NCI-H446 (cell line): ENCODE measurements around the gene FHOD1.
A peak's percentile ranks its signal among the peaks of the same experiment; 100 is the strongest.

Source experiments
- DNase-seq, 2 experiments: peaks; one replicate each; lab custom pipeline; 2025; lab: John Stamatoyannopoulos, UW

The FHOD1 gene

DNA sequence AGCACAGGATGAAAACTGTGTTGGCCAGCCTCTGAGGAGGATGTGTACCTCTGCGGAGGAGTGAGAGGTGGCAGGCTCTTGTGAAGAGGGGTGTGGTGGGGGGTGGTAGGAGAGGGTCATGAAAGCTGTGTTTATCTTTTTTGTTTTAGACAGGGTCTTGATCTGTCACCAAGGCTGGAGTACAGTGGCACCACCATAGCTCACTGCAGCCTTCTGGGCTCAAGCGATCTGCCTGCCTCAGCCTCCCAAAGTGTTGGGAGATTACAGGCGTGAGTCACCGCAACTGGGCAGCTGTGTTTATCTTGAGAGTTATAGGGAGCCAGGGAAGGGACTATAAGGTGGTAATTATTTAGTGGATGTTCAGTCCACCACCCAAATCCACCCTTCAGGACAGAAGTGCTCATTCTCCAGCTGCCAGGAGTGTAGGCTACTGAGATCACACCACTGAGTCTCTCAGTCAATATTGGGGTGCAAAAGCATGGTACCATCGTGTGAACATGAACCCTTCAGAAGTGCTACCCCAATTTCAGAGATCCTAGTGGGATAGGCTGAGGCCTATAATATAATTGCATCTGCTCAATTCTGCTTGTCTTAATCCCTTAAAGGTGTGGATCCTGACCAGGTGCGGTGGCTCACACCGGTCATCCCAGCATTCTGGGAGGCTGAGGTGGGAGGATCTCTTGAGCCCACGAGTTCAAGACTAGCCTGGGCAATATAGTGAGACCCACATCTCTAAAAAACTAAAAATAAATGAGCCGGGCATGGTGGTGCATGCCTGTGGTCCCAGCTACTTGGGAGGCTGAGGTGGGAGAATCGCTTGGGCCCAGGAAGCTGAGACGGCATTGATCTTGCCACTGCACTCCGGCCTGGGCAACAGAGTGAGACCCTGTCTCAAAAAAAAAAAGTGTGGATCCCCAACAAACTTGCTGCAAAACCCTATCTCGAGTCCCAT lies 56.6 kb downstream of the FHOD1 start:
- no peak for DNase-seq

- DNase-seq: no peak
Observed at GRCh38 chr16:67190041-67190440, 57.2 kb downstream of the FHOD1 start, which contains the start of gene EXOC3L1. EXOC3L1 (minus strand) TSS chr16:67190136; CDS start chr16:67189676, 460 bp downstream.

DNA sequence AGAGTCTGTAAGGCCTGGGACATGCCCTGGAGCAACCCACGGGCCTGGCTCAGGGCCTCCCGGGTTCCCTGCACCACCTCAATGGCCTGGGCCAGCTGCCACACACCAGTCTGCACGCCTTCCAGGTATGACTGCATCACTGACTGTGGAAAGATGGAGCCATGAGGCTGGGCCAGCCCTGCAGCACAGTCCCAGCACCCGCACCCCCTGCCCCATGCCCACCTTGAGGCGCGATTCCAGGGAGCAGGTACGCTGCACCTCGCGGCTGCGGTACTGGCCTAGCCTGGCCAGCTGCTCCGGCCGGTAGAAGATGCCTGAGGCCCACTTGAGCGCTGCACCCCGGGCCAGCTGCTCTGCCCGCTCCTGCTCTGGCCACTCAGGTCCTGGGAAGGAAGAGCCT lies 58.5 kb downstream of the FHOD1 start:
- no peak for DNase-seq

GRCh38 chr16:67188323-67188722 lies 59.0 kb downstream of the FHOD1 start:
- DNase-seq: no peak

DNA sequence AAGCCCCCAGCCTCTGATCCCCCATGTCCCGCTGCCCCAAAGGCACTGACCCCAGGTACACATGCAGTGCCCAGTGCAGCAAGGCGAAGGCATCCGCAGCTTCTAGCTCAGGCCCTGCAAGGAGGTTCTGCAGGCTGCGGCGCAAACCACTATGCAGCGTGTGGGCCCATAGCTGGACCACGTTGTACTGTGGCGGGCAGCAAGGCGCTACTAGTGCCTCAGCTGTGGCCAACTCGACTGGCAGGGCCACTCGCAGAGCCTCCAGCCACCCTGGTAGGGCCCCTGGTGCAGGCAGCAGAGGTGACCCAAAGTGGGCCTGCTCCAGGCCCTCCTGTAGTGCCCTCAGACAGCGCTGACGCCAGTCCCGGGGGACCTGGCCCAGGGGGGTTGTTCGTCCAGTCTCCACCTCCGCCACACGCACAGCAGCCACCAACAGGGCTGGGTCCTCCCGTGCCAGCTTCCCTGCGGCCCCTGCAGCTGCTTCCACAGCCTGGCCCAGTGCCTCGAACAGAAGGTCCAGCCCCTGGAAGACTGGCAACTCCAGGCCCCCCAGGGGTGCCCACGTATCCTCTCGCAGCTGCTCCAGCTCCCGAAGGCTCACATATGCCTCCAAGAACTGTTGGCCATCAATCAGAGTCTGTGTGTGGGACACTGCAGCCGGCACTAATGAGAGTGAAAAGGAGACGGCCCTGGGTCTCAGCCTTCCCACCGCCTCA lies 59.9 kb downstream of the FHOD1 start:
- DNase-seq: peak; percentile 40 to 88

DNA sequence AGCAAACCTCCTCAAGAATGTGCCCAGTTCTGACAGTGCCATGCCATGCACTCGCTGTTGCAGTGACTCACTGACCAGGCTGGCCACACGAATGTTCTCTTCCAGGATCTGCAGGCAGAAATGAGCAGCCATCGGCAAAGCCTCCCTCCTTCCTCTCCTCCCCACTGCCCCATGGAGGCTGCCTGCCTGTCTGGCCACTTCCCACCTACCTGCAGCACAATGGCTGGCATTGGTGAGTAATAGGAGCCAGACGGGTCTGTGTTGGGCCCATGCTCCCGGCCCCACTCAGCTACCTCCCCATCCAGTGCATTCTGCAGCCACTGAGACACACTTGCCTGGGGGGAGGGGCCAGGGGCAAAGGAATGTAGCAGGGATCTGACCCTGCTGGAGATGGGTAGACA lies 60.7 kb downstream of the FHOD1 start:
- no peak for DNase-seq

GRCh38 chr16:67185651-67186134 lies 61.6 kb downstream of the FHOD1 start:
- no peak for DNase-seq

- DNase-seq: no peak
Observed at GRCh38 chr16:67184995-67185650, 62.2 kb downstream of the FHOD1 start.

DNA sequence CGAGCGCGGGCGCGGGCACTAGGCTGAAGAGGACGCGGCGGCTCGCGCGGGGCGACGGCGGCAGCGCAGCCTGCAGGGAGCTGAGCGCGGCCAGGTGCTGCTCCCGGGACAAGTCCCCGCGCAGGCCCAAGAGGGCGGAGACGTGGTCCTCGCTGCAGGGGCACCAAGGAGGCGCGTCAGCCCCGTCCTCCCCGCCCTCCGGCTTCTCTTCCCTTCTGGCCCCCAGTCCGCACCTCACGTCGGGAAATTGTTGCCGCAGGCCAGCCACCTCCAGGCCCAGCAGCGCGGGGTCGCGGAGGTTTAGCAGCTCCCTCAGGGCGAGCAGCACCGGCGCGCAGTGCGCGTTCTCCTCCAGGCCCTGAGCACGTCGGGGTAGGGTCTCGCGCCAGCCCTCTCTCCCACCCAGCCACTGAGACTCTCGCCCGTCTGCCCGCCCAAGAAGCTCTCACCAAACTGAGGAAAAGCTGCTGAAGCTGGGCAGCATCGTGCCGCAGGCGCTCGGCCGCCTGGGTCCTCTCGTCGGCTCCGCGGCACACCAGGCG lies 62.8 kb downstream of the FHOD1 start:
- DNase-seq: no peak

DNA sequence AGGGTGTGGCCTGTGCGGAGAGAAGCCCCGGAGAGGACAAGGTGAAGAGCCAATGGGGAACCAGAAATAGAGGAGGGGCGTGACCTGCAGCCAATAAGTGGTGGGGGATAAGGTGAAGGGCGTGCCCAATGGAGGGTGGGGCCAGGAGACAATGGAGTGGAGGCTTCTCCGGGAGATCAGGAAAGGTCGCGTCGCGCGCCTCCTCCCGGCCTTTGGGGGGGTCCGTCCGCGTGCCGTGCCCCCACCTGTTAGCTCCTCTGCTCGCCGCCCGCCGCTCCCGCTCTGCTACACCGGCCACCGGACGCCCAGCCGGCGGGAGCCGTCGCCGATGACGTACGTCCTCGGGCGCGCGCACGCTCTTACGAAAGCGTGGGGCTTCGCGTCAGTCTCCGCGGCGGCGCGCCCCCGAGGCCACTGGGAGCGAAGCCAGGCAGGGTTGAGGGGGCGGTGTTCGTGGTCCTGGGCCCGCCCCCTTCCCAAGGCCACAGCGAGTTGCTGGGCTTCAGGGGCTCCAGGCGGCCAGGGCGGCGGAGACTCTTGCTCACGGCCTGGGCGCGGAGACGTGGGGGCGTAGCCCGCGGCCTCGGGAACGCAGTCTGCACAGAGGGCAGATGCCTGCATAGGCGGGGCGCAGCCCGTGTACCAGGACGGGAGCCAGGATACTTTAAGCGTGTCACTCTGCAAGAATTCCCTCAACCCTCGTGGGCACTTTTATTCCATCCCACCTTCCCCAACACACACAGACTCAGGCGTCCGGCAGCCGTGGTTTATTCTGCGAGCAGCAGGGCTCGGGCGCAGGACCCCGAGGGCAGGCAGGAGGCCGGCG lies 63.4 kb downstream of the FHOD1 start, which contains the start of gene MATCAP1:
MATCAP1 (minus strand) TSS at position 337 of the 826 bp plus-strand sequence. CDS start 3,353 bp downstream, outside the sequence.
- DNase-seq: peak; percentile 84 to 90

- no peak for DNase-seq
Observed at GRCh38 chr16:67183284-67183626, 64.0 kb downstream of the FHOD1 start.

- no peak for DNase-seq
Observed at GRCh38 chr16:67182288-67182687, 65.0 kb downstream of the FHOD1 start.

- peak in 1 of 2 experiments; percentile 55 for DNase-seq
Observed at GRCh38 chr16:67181346-67181745, 65.9 kb downstream of the FHOD1 start.

DNA sequence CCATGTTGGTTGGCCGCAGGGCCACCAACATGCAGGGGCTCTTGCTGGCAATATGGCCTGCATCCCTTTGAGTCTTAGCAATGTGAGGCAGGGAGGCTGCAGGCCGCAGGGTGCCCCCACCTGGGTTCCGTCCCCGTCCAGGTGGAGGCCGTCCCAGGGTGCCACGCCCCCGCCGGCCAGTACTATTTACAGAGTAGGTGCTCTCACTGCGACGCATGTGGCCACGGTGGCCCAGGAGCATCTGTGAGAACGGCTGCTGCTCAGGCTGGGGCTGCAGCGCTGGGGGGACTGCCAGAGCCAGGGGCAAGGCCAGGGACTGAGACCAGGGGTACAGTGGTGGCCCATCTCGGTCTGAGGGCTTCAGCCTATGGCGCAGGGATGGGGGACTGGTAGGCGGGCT lies 67.1 kb downstream of the FHOD1 start:
- DNase-seq: no peak

DNA sequence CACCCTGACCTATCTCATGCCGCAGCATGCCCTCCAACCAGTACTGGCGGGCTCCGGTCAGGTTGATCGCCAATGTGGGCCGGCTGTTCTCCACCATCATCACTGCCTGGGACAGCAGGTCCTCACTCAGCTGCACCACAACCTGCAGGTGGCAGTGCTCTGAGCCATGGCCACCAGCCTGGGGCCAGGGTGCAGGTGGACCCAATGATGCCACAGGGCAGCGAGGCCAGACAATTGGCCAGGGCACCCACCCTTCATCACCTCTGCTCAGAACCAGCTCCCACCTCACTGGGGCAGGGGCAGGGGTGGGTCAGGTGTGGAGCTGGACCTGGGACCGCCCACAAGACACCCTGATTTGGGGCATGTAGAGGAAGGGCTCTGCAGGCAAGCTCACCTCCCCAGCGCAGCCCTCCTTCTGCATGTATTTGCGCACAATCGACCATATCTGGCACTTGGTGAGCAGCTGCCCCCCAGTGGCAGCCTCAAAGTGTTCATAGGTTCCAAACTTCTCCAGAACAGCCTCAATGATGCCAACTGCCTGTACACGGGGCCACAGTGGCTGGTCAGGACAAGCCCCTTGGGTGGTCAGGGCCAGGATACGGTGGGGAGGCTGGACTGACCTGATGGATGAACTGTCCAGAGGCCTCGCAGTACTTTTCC lies 67.7 kb downstream of the FHOD1 start:
- DNase-seq: no peak
